Vagina (tissue), 2 donors: ENCODE results near the gene FARP2. TPM values are rescaled to one million over a fixed set of nuclear protein-coding genes. Genes with fewer than 3 reads are reported as not detected.

Source experiments
- DNase-seq, 2 donors: peaks; one replicate each; pipeline ENCODE4 v3.0.0-alpha.2; 2017; ENCODE audit errors: extremely low spot score in 2 of 2
- H3K27ac ChIP-seq: fragments of 200-600 bp; sonication (generic); one replicate; pipeline ENCODE4 v1.5.1; 2019
- H3K27me3 ChIP-seq: fragments of 200-600 bp; sonication (generic); one replicate; pipeline ENCODE4 v1.5.1; 2019
- H3K36me3 ChIP-seq, 2 donors: fragments of 200-600 bp; sonication (generic); one replicate each; pipeline ENCODE4 v1.5.1; 2017 to 2019
- H3K4me1 ChIP-seq: fragments of 200-600 bp; sonication (generic); one replicate; pipeline ENCODE4 v1.5.1; 2019
- H3K4me3 ChIP-seq, 2 donors: fragments of 200-600 bp; sonication (generic); 1 replicate in 1 of 2; 2 replicates in 1 of 2; pipeline ENCODE4 v1.5.1; 2016 to 2019
- H3K9me3 ChIP-seq: fragments of 200-600 bp; sonication (generic); one replicate; pipeline ENCODE4 v1.5.1; 2019
- CTCF ChIP-seq, 3 experiments: fragments of 450-650 bp in 2 of 3; fragments of 200-600 bp in 1 of 3; sonication (generic) in 1 of 3; IDR thresholded peaks; one replicate each; pipeline ENCODE4 v1.5.1; 2017 to 2019; ENCODE audit warnings: antibody characterized with exemption in 3 of 3, mild to moderate bottlenecking in 2 of 3, moderate library complexity in 2 of 3
- POLR2A ChIP-seq, 2 donors: fragments of 450-650 bp; IDR thresholded peaks; one replicate each; pipeline ENCODE4 v1.6.1; 2017; ENCODE audit warnings: antibody characterized with exemption in 2 of 2, mild to moderate bottlenecking in 2 of 2, moderate library complexity in 2 of 2
- POLR2AphosphoS5 ChIP-seq, 2 donors: sonication (generic); formaldehyde crosslinking; IDR thresholded peaks; one replicate each; pipeline ENCODE4 v1.9.0; 2017; ENCODE audit warnings: antibody characterized with exemption in 2 of 2, mild to moderate bottlenecking in 2 of 2, low read depth in 1 of 2; ENCODE audit not compliant: insufficient read depth in 1 of 2
- intact Hi-C: fragments of 100-400 bp; cut with DNase I; formaldehyde crosslinking; loops from one replicate; pipeline ENCODE4 v1.15.1; 2023
- total RNA-seq: library from RNA; depleted of rRNA; stranded (reverse); fragments of >200 nt; gene quantifications from one replicate; pipeline ENCODE4 v1.2.3, GENCODE V29; 2016

FARP2 gene
- total RNA-seq, 1 donor from 2014 or later, result 32.9 TPM

- Histone ChIP-seq H3K27me3 (no peaks in the 10 kb centered on the region), H3K27ac (no peak overlapping the region), H3K4me3 (no peak overlapping the region), H3K36me3 (peaks cover 0 to 33% of the 10 kb centered on the region in 2 donors), H3K4me1 (no peaks in the 10 kb centered on the region), H3K9me3 (no peaks in the 10 kb centered on the region)
- no peak for DNase-seq
- no peak for TF ChIP-seq POLR2A (IDR thresholded peaks at IDR 0.05)
- no peak for TF ChIP-seq CTCF (IDR thresholded peaks at IDR 0.05)
- TF ChIP-seq POLR2AphosphoS5 (IDR thresholded peaks at IDR 0.05; ENCODE audit: insufficient read depth in 1 of 2, low read depth in 1 of 2), result no peak
- intact Hi-C loops, result no loop called here
Measured at GRCh38 chr2:241330616-241330981, 25.5 kb upstream of the FARP2 start.

GRCh38 chr2:241334813-241335212 lies 21.3 kb upstream of the FARP2 start:
- Histone ChIP-seq H3K4me1 (no peaks in the 10 kb centered on the region), H3K27ac (no peak overlapping the region), H3K36me3 (peaks cover 0 to 50% of the 10 kb centered on the region in 2 donors)

GRCh38 chr2:241339839-241340630 lies 16.1 kb upstream of the FARP2 start:
- Histone ChIP-seq H3K27me3 (no peaks in the 10 kb centered on the region), H3K27ac (no peak overlapping the region), H3K4me1 (peaks cover 6% of the 10 kb centered on the region), H3K9me3 (no peaks in the 10 kb centered on the region), H3K4me3 (no peak overlapping the region), H3K36me3 (peaks cover 0 to 71% of the 10 kb centered on the region in 2 donors)
- DNase-seq, result no peak
- intact Hi-C loops, result no loop called here
- no peak for TF ChIP-seq POLR2A (IDR thresholded peaks at IDR 0.05)
- no peak for TF ChIP-seq CTCF (IDR thresholded peaks at IDR 0.05)
- TF ChIP-seq POLR2AphosphoS5 (IDR thresholded peaks at IDR 0.05; ENCODE audit: insufficient read depth in 1 of 2, low read depth in 1 of 2), result no peak

More at GRCh38 chr2:241334813-241335212, 21.3 kb upstream of the FARP2 start:
- no peak for TF ChIP-seq POLR2A (IDR thresholded peaks at IDR 0.05)
- no peak for TF ChIP-seq POLR2AphosphoS5 (IDR thresholded peaks at IDR 0.05; ENCODE audit: insufficient read depth in 1 of 2, low read depth in 1 of 2)
- no peak for TF ChIP-seq CTCF (IDR thresholded peaks at IDR 0.05)
- Histone ChIP-seq H3K27me3 (no peaks in the 10 kb centered on the region), H3K4me3 (no peak overlapping the region), H3K9me3 (no peaks in the 10 kb centered on the region)
- intact Hi-C loops, result no loop called here
- DNase-seq, result no peak

- no peaks in the 10 kb centered on the region for H3K9me3 ChIP-seq
- DNase-seq, result no peak
- H3K36me3 ChIP-seq, result peaks cover 0 to 70% of the 10 kb centered on the region in 2 donors
- peaks cover 6% of the 10 kb centered on the region for H3K4me1 ChIP-seq
- H3K4me3 ChIP-seq, result no peak overlapping the region
- H3K27me3 ChIP-seq, result no peaks in the 10 kb centered on the region
- no peak for TF ChIP-seq POLR2AphosphoS5 (IDR thresholded peaks at IDR 0.05; ENCODE audit: insufficient read depth in 1 of 2, low read depth in 1 of 2)
- no peak for TF ChIP-seq CTCF (IDR thresholded peaks at IDR 0.05)
- TF ChIP-seq POLR2A (IDR thresholded peaks at IDR 0.05), result no peak
- no peak overlapping the region for H3K27ac ChIP-seq
- intact Hi-C loops, result no loop called here
Measured at GRCh38 chr2:241340631-241341163, 15.4 kb upstream of the FARP2 start.
